Choroid plexus epithelial cell (primary cell): ENCODE measurements around the gene KCNG2.
"Not testable (repeated sequence)": the region's sequence is repeated elsewhere in the genome, so short reads cannot be mapped to it uniquely, and the experiment has no call there.

Experiments used
- DNase-seq: peaks from one replicate; pipeline ENCODE4 v3.0.0-alpha.2; 2010; ENCODE audit warnings: low read depth
- H3K4me3 ChIP-seq: 2 replicates; pipeline ENCODE4 v1.5.1; 2011; ENCODE audit warnings: low read depth, mild to moderate bottlenecking, control low read depth, low read length, moderate library complexity
- TF ChIP-seq, protein P1 (sequence below): conservative IDR thresholded peaks from 2 replicates; pipeline ENCODE4 v1.5.1; 2011; ENCODE audit warnings: low read depth, mild to moderate bottlenecking, control low read depth, inconsistent platforms, low read length, moderate library complexity

KCNG2 gene, protein sequence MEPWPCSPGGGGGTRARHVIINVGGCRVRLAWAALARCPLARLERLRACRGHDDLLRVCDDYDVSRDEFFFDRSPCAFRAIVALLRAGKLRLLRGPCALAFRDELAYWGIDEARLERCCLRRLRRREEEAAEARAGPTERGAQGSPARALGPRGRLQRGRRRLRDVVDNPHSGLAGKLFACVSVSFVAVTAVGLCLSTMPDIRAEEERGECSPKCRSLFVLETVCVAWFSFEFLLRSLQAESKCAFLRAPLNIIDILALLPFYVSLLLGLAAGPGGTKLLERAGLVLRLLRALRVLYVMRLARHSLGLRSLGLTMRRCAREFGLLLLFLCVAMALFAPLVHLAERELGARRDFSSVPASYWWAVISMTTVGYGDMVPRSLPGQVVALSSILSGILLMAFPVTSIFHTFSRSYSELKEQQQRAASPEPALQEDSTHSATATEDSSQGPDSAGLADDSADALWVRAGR

DNA sequence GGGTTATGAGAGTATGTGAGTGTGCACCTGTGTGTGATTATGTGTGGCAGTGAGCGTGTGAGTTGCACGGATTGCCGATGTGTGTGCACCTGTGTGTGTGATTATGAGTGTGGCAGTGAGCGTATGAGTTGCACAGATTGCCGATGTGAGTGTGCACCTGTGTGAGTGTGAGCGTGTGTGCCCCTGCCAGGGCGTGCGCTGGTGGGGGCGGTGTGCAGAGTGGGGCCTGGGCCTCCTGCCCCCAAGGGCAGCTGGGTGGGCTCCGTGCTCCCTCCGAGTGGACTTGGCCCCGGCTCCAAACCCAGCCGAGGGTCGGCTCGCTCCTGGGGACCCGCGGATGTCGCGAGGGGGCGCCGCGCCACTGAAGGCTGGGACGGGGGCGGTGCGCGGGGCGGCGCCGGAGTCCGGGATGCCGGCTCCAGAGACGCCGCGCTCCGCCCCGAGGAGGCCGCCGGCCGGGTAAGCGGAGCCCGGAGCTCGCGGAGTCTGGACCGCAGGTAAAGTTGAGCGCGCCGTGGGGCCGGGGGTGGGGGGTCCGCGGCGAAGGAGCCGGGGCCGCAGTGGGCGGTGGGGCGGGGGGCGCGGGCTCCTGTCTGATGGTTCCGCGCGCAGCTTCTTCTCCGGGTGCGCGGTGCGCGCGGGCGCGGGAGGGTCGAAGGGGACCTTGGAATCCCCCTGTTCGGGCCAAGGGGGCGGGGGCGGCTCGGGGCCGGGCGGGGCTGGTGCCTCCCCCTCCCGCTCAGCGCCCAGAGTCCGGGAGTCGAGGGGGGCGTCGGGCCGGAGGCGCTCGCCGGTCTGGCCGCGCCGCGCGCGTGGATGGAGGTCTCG lies at the start of gene KCNG2:
Gene KCNG2, plus strand, starts transcription at position 421 of the 828 bp plus-strand sequence. CDS start 65,730 bp downstream, outside the sequence.
- peak within 1 kb of the TSS; percentile 63 for H3K4me3 ChIP-seq
- peak; percentile 54 for DNase-seq
- TF ChIP-seq, protein P1, sequence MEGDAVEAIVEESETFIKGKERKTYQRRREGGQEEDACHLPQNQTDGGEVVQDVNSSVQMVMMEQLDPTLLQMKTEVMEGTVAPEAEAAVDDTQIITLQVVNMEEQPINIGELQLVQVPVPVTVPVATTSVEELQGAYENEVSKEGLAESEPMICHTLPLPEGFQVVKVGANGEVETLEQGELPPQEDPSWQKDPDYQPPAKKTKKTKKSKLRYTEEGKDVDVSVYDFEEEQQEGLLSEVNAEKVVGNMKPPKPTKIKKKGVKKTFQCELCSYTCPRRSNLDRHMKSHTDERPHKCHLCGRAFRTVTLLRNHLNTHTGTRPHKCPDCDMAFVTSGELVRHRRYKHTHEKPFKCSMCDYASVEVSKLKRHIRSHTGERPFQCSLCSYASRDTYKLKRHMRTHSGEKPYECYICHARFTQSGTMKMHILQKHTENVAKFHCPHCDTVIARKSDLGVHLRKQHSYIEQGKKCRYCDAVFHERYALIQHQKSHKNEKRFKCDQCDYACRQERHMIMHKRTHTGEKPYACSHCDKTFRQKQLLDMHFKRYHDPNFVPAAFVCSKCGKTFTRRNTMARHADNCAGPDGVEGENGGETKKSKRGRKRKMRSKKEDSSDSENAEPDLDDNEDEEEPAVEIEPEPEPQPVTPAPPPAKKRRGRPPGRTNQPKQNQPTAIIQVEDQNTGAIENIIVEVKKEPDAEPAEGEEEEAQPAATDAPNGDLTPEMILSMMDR = no peak

DNA sequence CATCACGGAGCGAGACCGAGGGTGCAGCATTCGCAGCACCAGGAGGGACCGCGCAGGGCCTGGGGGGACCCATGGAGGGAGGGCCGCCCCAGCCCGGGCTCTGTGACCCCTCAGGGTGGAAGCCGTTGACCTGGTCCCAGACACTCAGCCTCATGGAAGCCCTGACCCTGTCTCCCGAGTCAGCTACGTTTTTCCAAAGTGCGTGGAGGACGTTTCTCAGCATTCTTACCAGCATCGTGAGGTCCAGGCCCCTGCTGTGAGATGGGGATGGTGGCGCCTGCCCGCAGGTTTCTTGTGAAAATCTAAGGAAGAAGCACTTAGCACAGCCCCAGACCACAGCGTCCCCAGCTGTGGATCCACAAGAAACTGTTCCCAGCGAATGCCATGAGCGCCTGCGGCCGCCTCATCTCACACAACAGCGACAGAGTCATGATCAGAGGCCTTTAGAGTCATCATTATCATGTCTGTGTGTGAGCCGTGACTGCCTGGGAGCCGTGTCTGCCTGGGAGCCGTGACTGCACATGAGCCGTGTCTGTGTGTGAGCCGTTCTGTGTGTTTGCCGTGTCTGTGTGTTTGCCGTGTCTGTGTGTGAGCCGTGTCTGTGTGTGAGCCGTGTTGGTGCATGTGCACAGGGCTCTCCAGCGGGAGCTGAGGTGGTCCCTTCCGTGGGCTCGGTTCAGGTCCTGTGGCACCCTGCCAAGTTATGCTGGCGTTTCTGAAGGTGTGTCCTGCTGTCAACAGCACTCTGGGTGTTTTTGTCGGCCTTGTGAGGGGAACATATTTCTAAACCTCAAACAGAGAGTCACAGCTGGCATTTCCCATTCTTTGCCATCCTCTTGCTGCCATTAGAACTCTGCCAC lies 49.2 kb upstream of the KCNG2 start:
- DNase-seq = no peak
- H3K4me3 ChIP-seq = no peak overlapping the region
- TF ChIP-seq, protein P1 = no peak

DNA sequence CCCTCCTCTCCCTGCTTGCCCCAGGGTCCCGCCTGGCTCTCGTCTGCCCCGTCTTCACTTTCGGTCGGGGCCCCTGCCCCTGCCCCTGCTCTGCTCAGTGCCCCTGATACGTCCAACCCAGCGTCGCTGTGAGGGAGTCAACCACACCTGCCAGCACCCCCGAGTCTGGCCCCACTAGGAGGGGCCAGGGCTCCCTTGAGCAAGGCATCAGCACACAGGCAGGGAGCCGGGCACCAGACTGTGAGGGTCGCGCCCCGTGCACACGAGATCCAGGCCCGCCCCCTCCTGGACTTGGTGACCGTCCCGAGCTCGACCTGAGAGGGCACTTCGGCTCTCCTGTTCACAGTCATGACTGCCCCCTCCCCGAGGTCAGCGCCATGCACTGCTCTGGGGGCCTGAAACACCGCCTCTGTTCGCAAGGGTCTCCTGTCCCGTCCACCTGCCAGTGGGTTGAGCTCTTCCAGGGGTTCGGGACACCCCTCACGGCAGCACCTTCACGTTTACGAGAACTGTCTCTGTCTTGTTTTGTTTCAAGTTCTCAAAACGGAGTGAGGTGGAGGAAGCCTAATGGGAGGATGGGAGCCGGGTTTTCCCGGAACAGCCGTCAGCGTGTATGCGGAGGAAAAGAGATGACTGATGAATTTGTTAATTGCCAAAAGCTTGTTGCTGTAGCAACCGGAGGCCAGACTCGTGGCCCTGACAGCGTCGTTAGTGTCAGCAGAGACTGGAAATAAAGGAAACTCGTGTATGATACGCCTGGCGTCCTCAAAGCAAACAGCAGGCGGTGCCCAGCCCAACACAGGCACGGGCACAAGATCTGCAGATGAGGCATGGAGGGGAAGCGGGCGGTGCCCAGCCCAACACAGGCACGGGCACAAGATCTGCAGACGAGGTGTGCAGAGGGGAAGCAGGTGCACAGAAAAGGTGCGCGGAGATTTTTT lies 48.2 kb upstream of the KCNG2 start:
- no peak overlapping the region for H3K4me3 ChIP-seq
- DNase-seq = no peak
- TF ChIP-seq, protein P1 = no peak

DNA sequence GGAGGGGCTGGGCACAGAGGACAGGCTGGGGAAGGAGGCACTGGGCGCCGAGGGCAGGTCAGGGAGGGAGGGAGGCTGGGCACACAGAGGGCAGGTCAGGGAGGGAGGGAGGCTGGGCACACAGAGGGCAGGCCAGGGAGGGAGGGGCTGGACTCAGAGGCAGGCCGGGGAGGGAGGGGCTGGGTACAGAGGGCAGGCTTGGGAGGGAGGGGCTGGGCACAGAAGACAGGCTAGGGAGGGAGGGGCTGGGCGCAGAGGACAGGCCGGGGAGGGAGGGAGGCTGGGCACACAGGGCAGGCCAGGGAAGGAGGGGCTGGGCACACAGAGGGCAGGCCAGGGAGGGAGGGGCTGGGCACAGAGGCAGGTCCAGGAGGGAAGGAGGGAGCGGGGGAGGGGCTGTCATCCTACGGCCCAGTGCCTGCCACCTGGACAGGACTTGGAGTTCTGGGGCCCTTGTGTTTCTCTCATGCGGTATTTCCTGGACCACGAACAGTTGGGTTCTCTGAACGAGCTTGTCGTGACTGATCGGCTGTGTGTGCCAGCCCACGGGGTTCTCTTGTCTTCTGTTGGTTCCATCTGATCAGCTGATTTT lies 46.7 kb upstream of the KCNG2 start:
- no peak overlapping the region for H3K4me3 ChIP-seq
- DNase-seq = no peak
- TF ChIP-seq, protein P1 = no peak

DNA sequence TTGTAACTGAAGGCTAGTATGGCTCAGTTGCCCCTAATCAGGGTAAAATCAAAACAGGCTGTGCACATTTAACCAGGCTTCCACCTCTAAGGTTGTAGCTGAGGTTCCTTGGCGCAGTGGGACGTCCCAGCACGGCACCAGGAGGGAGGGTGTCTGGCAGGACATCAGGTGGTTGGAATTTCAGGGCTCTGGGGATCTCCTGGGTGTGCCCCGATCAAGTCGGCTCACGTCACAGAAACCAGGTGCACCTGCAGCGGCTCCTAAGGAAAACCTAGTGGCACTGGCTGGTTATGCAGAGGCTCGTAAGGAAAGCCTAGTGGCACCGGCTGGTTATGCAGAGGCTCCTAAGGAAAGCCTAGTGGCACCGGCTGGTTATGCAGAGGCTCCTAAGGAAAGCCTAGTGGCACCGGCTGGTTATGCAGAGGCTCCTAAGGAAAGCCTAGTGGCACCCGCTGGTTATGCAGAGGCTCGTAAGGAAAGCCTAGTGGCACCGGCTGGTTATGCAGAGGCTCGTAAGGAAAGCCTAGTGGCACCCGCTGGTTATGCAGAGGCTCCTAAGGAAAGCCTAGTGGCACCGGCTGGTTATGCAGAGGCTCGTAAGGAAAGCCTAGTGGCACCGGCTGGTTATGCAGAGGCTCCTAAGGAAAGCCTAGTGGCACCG lies 45.7 kb upstream of the KCNG2 start:
- not testable (repeated sequence) for DNase-seq, H3K4me3 ChIP-seq

DNA sequence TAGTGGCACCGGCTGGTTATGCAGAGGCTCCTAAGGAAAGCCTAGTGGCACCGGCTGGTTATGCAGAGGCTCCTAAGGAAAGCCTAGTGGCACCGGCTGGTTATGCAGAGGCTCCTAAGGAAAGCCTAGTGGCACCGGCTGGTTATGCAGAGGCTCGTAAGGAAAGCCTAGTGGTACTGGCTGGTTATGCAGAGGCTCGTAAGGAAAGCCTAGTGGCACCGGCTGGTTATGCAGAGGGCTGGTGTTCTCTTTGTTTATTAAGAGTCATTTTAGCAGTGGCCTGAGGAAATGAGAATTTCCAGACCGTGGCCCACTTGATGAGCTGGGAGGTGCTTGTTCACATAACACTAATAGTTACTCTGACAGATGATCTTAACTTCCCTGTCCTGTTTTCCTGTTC lies 44.8 kb upstream of the KCNG2 start:
- not testable (repeated sequence) for H3K4me3 ChIP-seq, DNase-seq
